Sigmoid colon (tissue), 7 donors: ENCODE data around the gene NTNG2. TPM values are rescaled to one million over a fixed set of nuclear protein-coding genes. Genes with fewer than 3 reads are reported as not detected.

ENCODE experiments used
- DNase-seq: peaks from one replicate; pipeline ENCODE4 v3.0.0-alpha.2; 2019
- H3K27ac ChIP-seq, 4 donors: fragments of 200-600 bp; sonication (generic); one replicate each; pipeline ENCODE4 v1.5.1; 2016 to 2019; ENCODE audit warnings: mild to moderate bottlenecking in 1 of 4
- H3K27me3 ChIP-seq, 3 donors: fragments of 200-600 bp; sonication (generic); one replicate each; pipeline ENCODE4 v1.5.1; 2019; ENCODE audit warnings: mild to moderate bottlenecking in 1 of 3
- H3K36me3 ChIP-seq, 4 donors: fragments of 200-600 bp; sonication (generic); one replicate each; pipeline ENCODE4 v1.5.1; 2016 to 2019
- H3K4me1 ChIP-seq, 4 donors: fragments of 200-600 bp; sonication (generic); one replicate each; pipeline ENCODE4 v1.5.1; 2017 to 2019
- H3K4me3 ChIP-seq, 4 donors: fragments of 200-600 bp; sonication (generic); one replicate each; pipeline ENCODE4 v1.5.1; 2017 to 2019; ENCODE audit warnings: mild to moderate bottlenecking in 2 of 4, moderate library complexity in 1 of 4
- H3K9me3 ChIP-seq, 4 donors: fragments of 200-600 bp in 3 of 4; sonication (generic) in 3 of 4; one replicate each; pipeline versions ENCODE4 v1.5.1 to v1.6.1; 2013 to 2019
- CTCF ChIP-seq, 4 experiments: fragments of 450-650 bp in 3 of 4; fragments of 200-600 bp in 1 of 4; IDR thresholded peaks; one replicate each; pipeline ENCODE4 v1.5.1; 2016 to 2019; ENCODE audit warnings: antibody characterized with exemption in 4 of 4, mild to moderate bottlenecking in 3 of 4, moderate library complexity in 2 of 4
- EP300 ChIP-seq, 4 donors: sonication (generic); formaldehyde crosslinking; IDR thresholded peaks; one replicate each; pipeline ENCODE4 v1.6.1; 2017; ENCODE audit warnings: antibody characterized with exemption in 4 of 4
- POLR2A ChIP-seq, 2 donors: fragments of 450-650 bp; IDR thresholded peaks; one replicate each; pipeline ENCODE4 v1.6.1; 2016; ENCODE audit warnings: antibody characterized with exemption in 2 of 2, mild to moderate bottlenecking in 2 of 2, moderate library complexity in 2 of 2
- POLR2AphosphoS5 ChIP-seq, 4 donors: sonication (generic); formaldehyde crosslinking; IDR thresholded peaks; one replicate each; pipeline ENCODE4 v1.6.1; 2017; ENCODE audit warnings: antibody characterized with exemption in 4 of 4
- WGBS, 2 donors: extraction: QIAGEN DNeasy Blood & Tissue Kit; methylation state at CpG; one replicate each; pipeline ENCODE4 v1.1.7; 2013; 5-methylcytosine and 5-hydroxymethylcytosine counted together
- intact Hi-C: fragments of 100-400 bp; cut with DNase I; formaldehyde crosslinking; loops from one replicate; pipeline ENCODE4 v1.15.1; 2023
- polyA plus RNA-seq, 3 donors: library from polyadenylated mRNA; stranded (reverse); fragments of 200-250 nt; gene quantifications; one replicate each; pipeline ENCODE4 v1.2.3, GENCODE V29; 2013
- total RNA-seq, 4 donors: library from RNA; depleted of rRNA; stranded (reverse); fragments of >200 nt; gene quantifications; one replicate each; pipeline ENCODE4 v1.1.0, GENCODE V29; 2016
- donor health status: healthy with polysubstance abuse.
- donor health status: Bipolar disorder and iron deficiency.
- donor health status: healthy.

The NTNG2 gene
- total and polyA plus RNA-seq, 7 donors: 0.28 to 12.0 (median 0.55) TPM; not detected in 1

- WGBS, 2 donors: 1% methylated on average over 81 of the region's 81 CpGs
- peak overlapping the region; percentile 47 to 70 (median 62) for H3K27ac ChIP-seq
- TF ChIP-seq CTCF (IDR thresholded peaks at IDR 0.05): no peak
- TF ChIP-seq POLR2AphosphoS5 (IDR thresholded peaks at IDR 0.05): peak in 2 of 4 donors; percentile 33 to 46
- no peak for DNase-seq
- H3K36me3 ChIP-seq: no peaks in the 10 kb centered on the region
- peaks cover 0 to 33% (median 22%) of the 10 kb centered on the region in 4 donors for H3K4me1 ChIP-seq
- peak overlapping the region; percentile 53 to 74 (median 60) for H3K4me3 ChIP-seq
- intact Hi-C loops: loop anchor here (10.0 kb wide), 1 partner anchor 637 kb away; no protein-coding TSS in a partner anchor
- no peaks in the 10 kb centered on the region for H3K9me3 ChIP-seq
- H3K27me3 ChIP-seq: peaks cover 0 to 8% (median 0%) of the 10 kb centered on the region in 3 donors
Observed at GRCh38 chr9:132241840-132242620, 80.2 kb downstream of the NTNG2 start.

GRCh38 chr9:132242621-132243155 lies 80.8 kb downstream of the NTNG2 start:
- H3K36me3 ChIP-seq: no peaks in the 10 kb centered on the region
- H3K27me3 ChIP-seq: peaks cover 0 to 8% (median 0%) of the 10 kb centered on the region in 3 donors
- WGBS, 2 donors: 9 to 13% methylated on average over 18 of the region's 18 CpGs
- TF ChIP-seq EP300 (IDR thresholded peaks at IDR 0.05) (no peak), POLR2AphosphoS5 (IDR thresholded peaks at IDR 0.05) (no peak), CTCF (IDR thresholded peaks at IDR 0.05) (no peak), POLR2A (IDR thresholded peaks at IDR 0.05) (no peak)
- DNase-seq: no peak
- H3K4me3 ChIP-seq: peak overlapping the region; percentile 53 to 74 (median 60)
- H3K4me1 ChIP-seq: peaks cover 0 to 33% (median 22%) of the 10 kb centered on the region in 4 donors
- H3K27ac ChIP-seq: peak overlapping the region; percentile 38 to 70 (median 62)
- no peaks in the 10 kb centered on the region for H3K9me3 ChIP-seq
- intact Hi-C loops: loop anchor here (10.0 kb wide), 1 partner anchor 638 kb away; no protein-coding TSS in a partner anchor

- Histone ChIP-seq H3K27ac (peak overlapping the region in 2 of 4 donors; percentile 62 to 70), H3K36me3 (no peaks in the 10 kb centered on the region), H3K4me3 (no peak overlapping the region), H3K9me3 (no peaks in the 10 kb centered on the region), H3K4me1 (peaks cover 0 to 33% (median 22%) of the 10 kb centered on the region in 4 donors), H3K27me3 (peaks cover 0 to 8% (median 0%) of the 10 kb centered on the region in 3 donors)
- intact Hi-C loops: loop anchor here (10.0 kb wide), 1 partner anchor 639 kb away; no protein-coding TSS in a partner anchor
- TF ChIP-seq EP300 (IDR thresholded peaks at IDR 0.05) (no peak), POLR2A (IDR thresholded peaks at IDR 0.05) (no peak), POLR2AphosphoS5 (IDR thresholded peaks at IDR 0.05) (no peak), CTCF (IDR thresholded peaks at IDR 0.05) (no peak)
- 75 to 82% methylated on average over 19 of the region's 19 CpGs for WGBS, 2 donors
- DNase-seq: no peak
Observed at GRCh38 chr9:132243156-132244074, 81.6 kb downstream of the NTNG2 start.

- TF ChIP-seq POLR2A (IDR thresholded peaks at IDR 0.05) (no peak), CTCF (IDR thresholded peaks at IDR 0.05) (no peak), EP300 (IDR thresholded peaks at IDR 0.05) (no peak), POLR2AphosphoS5 (IDR thresholded peaks at IDR 0.05) (no peak)
- Histone ChIP-seq H3K27me3 (peaks cover 0 to 8% (median 0%) of the 10 kb centered on the region in 3 donors), H3K4me3 (no peak overlapping the region), H3K9me3 (no peaks in the 10 kb centered on the region), H3K27ac (no peak overlapping the region), H3K36me3 (no peaks in the 10 kb centered on the region), H3K4me1 (peaks cover 0 to 33% (median 22%) of the 10 kb centered on the region in 4 donors)
- intact Hi-C loops: loop anchor here (10.0 kb wide), 1 partner anchor 640 kb away; no protein-coding TSS in a partner anchor
- DNase-seq: no peak
- WGBS, 2 donors: 44 to 68% methylated on average over 19 of the region's 19 CpGs
Observed at GRCh38 chr9:132244582-132245455, 83.0 kb downstream of the NTNG2 start.
